GM13976 (cell line): ENCODE data around the gene LARP6.

ENCODE experiments used
- DNase-seq: peaks from one replicate; pipeline ENCODE4 v3.0.0; 2012; ENCODE audit warnings: low spot score
- CTCF ChIP-seq: IDR thresholded peaks from 2 replicates; pipeline ENCODE4 v1.5.1; 2012; ENCODE audit warnings: borderline replicate concordance, mild to moderate bottlenecking; ENCODE audit not compliant: insufficient read depth; ENCODE audit errors: extremely low read depth, missing control alignments, control extremely low read depth
- in situ Hi-C: fragments of 300-500 bp; cut with MboI; formaldehyde crosslinking; loops from one replicate; pipeline ENCODE4 v1.12.0; 2022; ENCODE audit warnings: low sequenced_read_pairs, mixed read lengths, inconsistent platforms; ENCODE audit not compliant: unreplicated experiment

Gene LARP6

GRCh38 chr15:70829371-70830166 is 24.4 kb downstream of the LARP6 start:
- in situ Hi-C loops = loop anchor here (25.0 kb wide), 1 partner anchor 608 kb away; no protein-coding TSS in a partner anchor
- no peak for DNase-seq
- TF ChIP-seq CTCF = no peak

GRCh38 chr15:70827721-70828120 is 26.2 kb downstream of the LARP6 start:
- no peak for TF ChIP-seq CTCF
- in situ Hi-C loops = loop anchor here (25.0 kb wide), 1 partner anchor 610 kb away; no protein-coding TSS in a partner anchor
- DNase-seq = no peak

GRCh38 chr15:70826634-70827033 is 27.3 kb downstream of the LARP6 start:
- in situ Hi-C loops = loop anchor here (25.0 kb wide), 1 partner anchor 611 kb away; no protein-coding TSS in a partner anchor
- no peak for DNase-seq

GRCh38 chr15:70825841-70826240 is 28.1 kb downstream of the LARP6 start:
- TF ChIP-seq CTCF = no peak
- in situ Hi-C loops = loop anchor here (25.0 kb wide), 1 partner anchor 611 kb away; no protein-coding TSS in a partner anchor
- DNase-seq = no peak

More at GRCh38 chr15:70826634-70827033, 27.3 kb downstream of the LARP6 start:
- TF ChIP-seq CTCF = no peak

- in situ Hi-C loops = no loop called here
- DNase-seq = no peak
- TF ChIP-seq CTCF = no peak
Observed at GRCh38 chr15:70823196-70823595, 30.8 kb downstream of the LARP6 start.

GRCh38 chr15:70820214-70820613 is 33.7 kb downstream of the LARP6 start:
- TF ChIP-seq CTCF = no peak
- DNase-seq = no peak

GRCh38 chr15:70818580-70818979 is 35.4 kb downstream of the LARP6 start:
- in situ Hi-C loops = no loop called here
- TF ChIP-seq CTCF = no peak
- DNase-seq = no peak

More at GRCh38 chr15:70820214-70820613, 33.7 kb downstream of the LARP6 start:
- in situ Hi-C loops = no loop called here
